Measurements from ENCODE around the gene LRCOL1.

The LRCOL1 gene

DNA sequence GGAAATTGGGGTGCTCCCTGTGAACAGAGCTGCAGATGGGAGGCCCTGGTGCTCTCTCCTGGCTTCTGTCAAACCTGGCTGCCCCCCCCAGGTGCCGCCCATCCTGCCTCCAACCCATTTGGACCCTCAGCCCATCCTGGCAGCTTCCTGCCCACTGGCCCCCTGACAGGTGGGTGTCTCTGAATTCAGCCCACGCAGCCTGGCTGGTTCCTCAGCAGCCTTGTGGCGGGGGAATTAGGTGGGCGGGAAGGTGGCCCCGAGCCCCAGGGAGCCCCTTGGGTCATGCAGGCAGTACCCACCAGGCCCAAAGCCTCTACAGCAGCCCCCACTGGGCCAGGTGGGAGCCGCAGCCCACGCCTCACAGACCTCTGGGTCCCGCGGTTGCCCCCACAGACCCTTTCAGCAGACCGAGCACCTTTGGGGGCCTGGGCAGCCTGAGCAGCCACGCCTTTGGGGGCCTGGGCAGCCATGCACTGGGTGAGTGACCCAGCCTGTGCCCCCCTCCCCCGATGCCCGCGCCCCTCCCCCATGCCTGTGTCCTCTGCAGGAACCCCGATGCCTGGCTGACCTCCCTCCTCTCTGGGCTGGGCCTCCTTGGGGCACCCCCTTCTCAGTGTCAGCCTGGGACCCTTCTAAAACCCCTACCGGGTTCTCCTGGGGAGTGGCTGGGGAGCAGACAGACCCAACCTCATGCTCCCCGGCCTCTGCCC lies 28.9 kb downstream of the LRCOL1 start:
- DNase-seq, result no peak

DNA sequence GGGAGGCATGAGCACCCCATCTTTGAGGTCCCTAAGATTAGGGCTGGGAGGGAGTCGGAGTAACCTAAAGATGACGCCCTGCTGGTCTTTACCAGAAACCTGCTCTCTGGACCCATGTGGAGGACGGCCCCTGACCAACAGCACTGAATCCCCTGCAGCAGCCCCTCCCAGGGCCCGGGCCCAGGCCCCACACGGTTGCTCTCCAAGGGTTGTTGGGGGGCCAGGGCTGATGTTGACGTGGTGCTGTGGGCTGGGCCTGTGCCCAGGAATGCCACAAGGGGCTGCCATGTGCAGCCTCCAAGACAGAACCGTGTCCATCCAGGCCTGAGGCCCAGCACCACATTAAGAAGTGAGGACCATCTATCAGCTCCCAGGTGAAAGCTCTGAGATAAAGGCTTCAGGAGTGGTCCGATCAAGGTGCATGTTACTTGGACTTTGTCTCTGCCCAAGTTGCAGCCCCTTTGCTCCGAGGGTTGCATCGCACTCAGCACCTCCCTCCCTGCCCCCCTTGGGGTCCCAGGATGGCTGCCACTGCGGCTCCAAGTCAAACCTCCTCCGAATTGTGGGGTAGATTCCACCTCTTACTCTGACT lies 29.6 kb downstream of the LRCOL1 start:
- no peak for DNase-seq

GRCh38 chr12:132579744-132580143 lies 30.6 kb downstream of the LRCOL1 start:
- DNase-seq, result no peak

- no peak for DNase-seq
Observed at GRCh38 chr12:132578826-132579225, 31.6 kb downstream of the LRCOL1 start.

DNA sequence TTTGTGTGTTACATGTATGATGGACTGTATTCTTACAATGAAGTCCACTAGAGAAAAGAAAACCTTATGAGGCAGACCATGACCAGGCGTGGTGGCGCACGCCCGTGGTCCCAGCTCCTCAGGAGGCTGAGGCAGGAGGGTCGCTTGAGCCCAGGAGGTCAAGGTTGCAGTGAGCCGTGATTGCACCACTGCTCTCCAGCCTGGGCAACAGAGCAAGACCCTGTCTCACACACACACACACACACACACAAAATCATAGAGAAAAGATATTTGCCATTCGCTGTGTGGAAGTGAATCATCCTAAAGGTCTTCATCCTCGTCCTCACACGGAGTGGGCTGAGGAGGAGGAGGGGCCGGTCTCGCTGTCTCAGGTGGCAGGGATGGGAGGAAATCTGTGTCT lies 32.3 kb downstream of the LRCOL1 start:
- no peak for DNase-seq

DNA sequence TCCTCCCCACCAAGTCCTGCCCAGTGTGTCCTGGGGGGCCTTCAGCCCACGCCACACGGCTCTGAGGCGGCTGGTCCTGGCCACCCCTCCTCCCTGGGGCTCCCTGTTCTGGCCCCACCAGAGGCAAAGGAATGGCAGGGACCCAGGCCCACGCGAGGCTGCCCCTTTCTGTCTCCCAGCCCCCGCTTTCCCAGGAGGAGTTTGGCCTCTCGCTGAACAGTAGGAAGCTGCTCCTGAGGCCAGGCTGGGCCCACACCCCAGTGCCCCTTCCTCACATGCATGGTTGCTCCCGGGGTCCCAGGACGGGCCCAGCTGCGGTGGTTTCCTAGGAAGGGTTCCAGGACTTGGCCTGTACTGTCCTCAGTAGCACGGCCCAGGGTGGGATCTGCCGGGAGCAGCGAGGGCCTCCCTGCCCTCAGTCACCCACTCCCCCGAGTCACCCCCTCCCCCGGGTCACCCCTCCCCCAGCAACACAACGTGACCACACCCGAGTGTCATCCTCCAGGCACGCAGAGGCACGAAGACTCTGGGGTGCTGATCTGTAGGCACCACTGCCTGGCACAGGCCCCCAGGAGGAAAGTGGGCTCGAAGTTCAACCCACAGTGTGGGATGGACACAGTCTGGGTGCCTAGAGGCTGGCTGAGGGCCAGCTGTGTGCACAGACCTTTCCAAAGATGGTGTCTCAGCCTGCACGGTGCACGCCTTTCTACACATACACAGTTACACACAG lies 33.0 kb downstream of the LRCOL1 start:
- DNase-seq, result no peak

DNA sequence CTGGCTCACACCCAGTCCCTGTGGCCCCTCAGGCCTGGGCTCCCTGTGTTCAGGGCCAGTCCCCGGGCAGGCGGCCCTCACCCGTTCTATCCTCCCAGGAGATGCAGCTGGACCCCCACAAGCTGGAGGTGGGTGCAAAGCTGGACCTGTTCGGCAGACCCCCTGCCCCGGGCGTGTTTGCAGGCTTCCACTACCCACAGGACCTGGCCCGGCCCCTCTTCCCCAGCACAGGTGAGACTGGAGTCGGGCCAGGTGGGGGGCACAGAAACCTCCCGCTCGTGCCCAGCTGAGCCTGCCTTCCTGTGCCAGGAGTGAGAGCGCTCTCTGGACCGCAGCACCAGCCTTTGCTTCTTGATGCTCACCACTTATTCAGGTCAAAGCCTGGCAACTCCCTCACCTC lies 33.7 kb downstream of the LRCOL1 start:
- DNase-seq, result no peak

- no peak for DNase-seq
Observed at GRCh38 chr12:132575661-132576060, 34.7 kb downstream of the LRCOL1 start.

- DNase-seq, result no peak
Observed at GRCh38 chr12:132574271-132574996, 35.9 kb downstream of the LRCOL1 start.

DNA sequence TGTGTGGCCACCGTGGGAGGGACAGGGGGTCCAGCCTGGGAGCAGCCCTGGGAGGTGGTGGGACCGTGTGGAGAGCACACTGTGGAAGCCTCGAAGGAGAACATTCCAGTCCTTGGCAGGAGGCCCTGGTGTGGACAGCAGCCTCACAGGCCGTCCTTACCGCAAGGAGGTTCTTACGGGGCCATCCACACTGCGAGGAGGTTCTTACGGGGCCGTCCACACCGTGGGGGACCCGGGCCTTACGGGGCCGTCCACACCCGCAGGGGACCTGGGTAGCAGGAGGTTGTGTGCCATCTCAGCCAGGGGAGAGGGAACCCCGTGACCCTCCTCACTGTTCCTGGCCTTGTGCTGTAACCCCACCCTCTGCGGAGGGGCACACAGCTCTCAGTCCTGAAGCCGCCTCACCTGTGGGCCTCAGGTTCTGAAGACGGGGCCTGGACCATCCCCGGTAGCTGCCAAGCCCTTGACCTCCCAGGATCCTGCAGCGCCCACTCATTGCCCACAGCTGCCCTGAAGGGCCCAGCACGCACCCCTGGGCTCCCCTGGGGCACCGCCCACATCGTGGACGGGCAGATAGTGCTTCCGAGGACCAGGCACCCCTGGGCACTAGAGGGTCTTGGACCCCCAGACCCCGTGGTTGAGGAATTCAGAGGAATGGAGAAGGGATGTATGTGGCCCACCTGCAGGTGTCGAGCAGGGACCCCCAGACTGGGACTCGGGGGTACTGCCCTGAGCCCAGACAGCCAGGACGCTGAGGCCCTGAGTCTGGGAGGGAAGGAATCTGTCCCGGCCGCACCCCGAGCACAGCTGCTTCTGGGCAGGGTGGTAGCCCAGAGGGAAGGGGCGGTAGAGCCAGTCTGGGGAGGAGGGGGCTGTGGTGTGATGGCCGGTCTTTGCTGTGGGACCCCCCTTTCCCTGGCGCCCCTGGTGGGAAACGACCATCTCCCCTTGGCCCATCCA lies 37.3 kb downstream of the LRCOL1 start:
- no peak for DNase-seq

- no peak for DNase-seq
Observed at GRCh38 chr12:132572106-132572505, 38.3 kb downstream of the LRCOL1 start.

DNA sequence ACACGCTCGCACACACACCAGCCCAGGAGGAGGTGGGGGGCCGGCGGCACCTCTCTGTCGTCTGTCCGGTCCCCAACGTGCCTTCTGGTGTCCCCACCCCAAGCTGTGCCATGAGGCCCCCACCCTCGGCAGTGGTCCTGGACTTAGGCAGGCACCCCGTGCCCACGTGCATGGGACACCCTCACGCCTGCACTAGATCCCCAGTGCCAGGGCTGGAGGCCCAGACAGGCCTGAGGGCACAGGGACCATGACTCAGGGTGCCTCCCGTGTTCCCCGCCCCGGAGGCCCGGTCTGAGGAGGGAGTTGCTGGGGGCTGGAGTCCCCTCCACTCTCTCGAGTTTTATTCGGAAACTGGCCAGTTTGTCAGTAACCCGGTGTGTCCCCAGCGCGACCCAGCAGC lies 38.8 kb downstream of the LRCOL1 start:
- DNase-seq, result no peak

- no peak for DNase-seq
Observed at GRCh38 chr12:132571051-132571450, 39.3 kb downstream of the LRCOL1 start.

GRCh38 chr12:132570635-132571034 lies 39.7 kb downstream of the LRCOL1 start:
- DNase-seq, result no peak

- DNase-seq, result no peak
Observed at GRCh38 chr12:132569856-132570480, 40.4 kb downstream of the LRCOL1 start.

- DNase-seq, result no peak
Observed at GRCh38 chr12:132568826-132569480, 41.4 kb downstream of the LRCOL1 start.

GRCh38 chr12:132568301-132568700 lies 42.1 kb downstream of the LRCOL1 start:
- DNase-seq, result no peak

DNA sequence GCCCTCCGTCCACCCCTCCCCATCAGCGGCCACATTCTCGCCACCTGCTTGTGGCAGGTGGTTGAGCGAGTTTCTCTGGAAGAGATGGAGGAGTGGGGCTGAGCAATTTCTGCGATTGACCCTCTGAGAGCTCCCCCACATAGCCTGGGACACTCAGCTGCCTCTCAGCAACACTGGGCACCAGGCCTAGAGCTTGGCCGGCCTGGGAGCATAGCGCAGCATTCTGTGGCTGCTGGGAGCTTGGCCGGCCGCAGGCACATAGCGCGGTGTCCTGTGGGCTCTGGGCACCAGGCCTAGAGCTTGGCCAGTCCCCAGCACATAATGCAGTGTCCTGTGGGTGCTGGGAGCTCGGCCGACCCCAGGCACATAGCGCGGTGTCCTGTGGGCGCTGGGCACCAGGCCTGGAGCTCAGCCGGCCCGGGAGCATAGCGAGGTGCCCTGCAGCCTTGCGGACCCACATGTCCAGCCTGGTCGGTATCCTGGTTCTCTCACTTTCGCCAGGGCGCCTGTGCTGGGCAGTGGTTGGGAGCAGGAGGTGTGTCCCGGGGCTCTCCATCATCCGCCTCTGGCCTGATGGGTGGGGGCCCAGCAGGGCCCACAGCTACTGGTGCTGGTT lies 43.8 kb downstream of the LRCOL1 start:
- no peak for DNase-seq

DNA sequence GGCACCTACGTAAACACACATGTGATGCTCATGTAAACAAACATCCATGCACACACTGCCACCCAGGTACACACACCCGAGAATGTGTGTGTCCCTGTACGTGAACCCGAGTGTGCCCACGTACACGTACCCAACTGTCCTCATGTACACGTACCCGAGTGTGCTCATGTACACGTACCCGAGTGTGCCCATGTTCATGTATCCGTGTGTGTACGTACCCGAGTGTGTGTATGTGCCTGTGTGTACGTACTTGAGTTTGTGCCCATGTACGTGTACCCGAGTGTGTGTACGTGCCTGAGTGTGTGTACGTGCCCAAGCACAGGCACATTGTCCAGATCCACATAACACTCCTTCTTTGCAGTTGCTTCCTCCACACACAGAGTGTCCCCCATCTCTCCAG lies 45.0 kb downstream of the LRCOL1 start:
- no peak for DNase-seq

DNA sequence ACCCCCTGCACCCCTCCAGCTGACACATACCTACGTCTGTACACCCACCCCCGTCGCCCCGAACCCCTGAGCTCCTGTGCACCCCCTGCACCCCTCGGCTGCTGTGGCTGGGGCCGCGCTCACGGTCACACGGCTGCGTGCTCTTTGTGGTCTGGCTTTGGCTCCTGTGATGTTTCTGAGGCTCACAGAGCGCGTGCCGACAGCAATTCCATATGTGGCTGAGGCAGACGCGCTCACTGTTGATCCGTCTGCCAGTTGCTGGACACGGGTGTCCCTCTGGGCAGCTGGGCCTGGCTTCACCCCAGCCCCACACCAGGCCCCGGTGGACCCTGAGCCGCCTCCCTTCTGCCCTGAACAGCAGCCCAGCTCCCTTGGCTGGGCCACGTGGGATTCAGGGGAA lies 46.5 kb downstream of the LRCOL1 start:
- no peak for DNase-seq

- DNase-seq, result no peak
Observed at GRCh38 chr12:132562489-132563021, 47.8 kb downstream of the LRCOL1 start.

All from SHP77 treated with DMSO at 0.1 percent for 48 hours (cell line).